PC-3 (cell line): Measurements from ENCODE around the gene KATNBL1. TPM values are rescaled to one million over a fixed set of nuclear protein-coding genes. Genes with fewer than 3 reads are reported as not detected.

Source experiments
- ATAC-seq: fragments of 200-7000 bp; cut with Tn5 transposase; 2 replicates; pipeline ENCODE4 v1.9.1; 2020; ENCODE audit warnings: mild to moderate bottlenecking, moderate library complexity
- BruUV-seq: library from RNA; stranded (reverse); fragments of 400-500 nt; replicated peaks from 2 replicates; lab custom pipeline; 2021; lab: Mats Ljungman, UMichigan
- CTCF ChIA-PET: fragments of 300-600 bp; sonication (Branson Sonifier 250); formaldehyde crosslinking; loops from one replicate; lab custom pipeline; 2022; ENCODE audit warnings: antibody characterized with exemption; lab: Charles Lee
- POLR2A ChIA-PET: fragments of 300-600 bp; sonication (Branson Sonifier 250); formaldehyde crosslinking; loops from one replicate; lab custom pipeline; 2022; ENCODE audit warnings: antibody characterized with exemption; ENCODE audit not compliant: unreplicated experiment; lab: Charles Lee
- DNase-seq: peaks from one replicate; pipeline ENCODE4 v3.0.0-alpha.2; 2015
- H2AFZ ChIP-seq: fragments of 300-600 bp; sonication (generic); 2 replicates; pipeline ENCODE4 v1.6.0; 2016; ENCODE audit warnings: antibody characterized with exemption, low read length
- H3F3A ChIP-seq: fragments of 300-600 bp; sonication (generic); one replicate; pipeline ENCODE4 v1.6.0; 2017; ENCODE audit warnings: antibody characterized with exemption, low read length, control low read depth, mild to moderate bottlenecking; ENCODE audit not compliant: unreplicated experiment
- H3K27ac ChIP-seq: fragments of 300-600 bp; sonication (generic); 2 replicates; pipeline ENCODE4 v1.5.1; 2016; ENCODE audit warnings: mild to moderate bottlenecking, low read length
- H3K27me3 ChIP-seq: fragments of 300-600 bp; sonication (generic); 2 replicates; pipeline ENCODE4 v1.6.1; 2016; ENCODE audit warnings: low read length, mixed read lengths
- H3K36me3 ChIP-seq: fragments of 300-600 bp; sonication (generic); 2 replicates; pipeline ENCODE4 v1.6.1; 2016; ENCODE audit warnings: low read depth, mixed run types, low read length, mixed read lengths
- H3K4me1 ChIP-seq: fragments of 300-600 bp; sonication (generic); 2 replicates; pipeline ENCODE4 v1.5.1; 2016; ENCODE audit warnings: low read length; ENCODE audit not compliant: insufficient read depth
- H3K4me2 ChIP-seq: fragments of 300-600 bp; sonication (generic); 2 replicates; pipeline ENCODE4 v1.6.0; 2016; ENCODE audit warnings: low read length
- H3K4me3 ChIP-seq: fragments of 300-600 bp; sonication (generic); 2 replicates; pipeline ENCODE4 v1.5.1; 2016; ENCODE audit warnings: mild to moderate bottlenecking, low read length, mixed read lengths
- H3K79me2 ChIP-seq: fragments of 300-600 bp; sonication (generic); 2 replicates; pipeline ENCODE4 v1.6.1; 2017; ENCODE audit warnings: low read length, mixed read lengths
- H3K9ac ChIP-seq: fragments of 300-600 bp; sonication (generic); 2 replicates; pipeline ENCODE4 v1.6.0; 2016; ENCODE audit warnings: mild to moderate bottlenecking, low read length
- H3K9me2 ChIP-seq: fragments of 300-600 bp; sonication (generic); replicated peaks from 2 replicates; pipeline ENCODE4 v1.6.1; 2016; ENCODE audit warnings: mixed run types, low read length, mixed read lengths
- H3K9me3 ChIP-seq: fragments of 300-600 bp; sonication (generic); 2 replicates; pipeline ENCODE4 v1.6.1; 2016; ENCODE audit warnings: low read length, mixed read lengths
- H4K20me1 ChIP-seq: fragments of 300-600 bp; sonication (generic); 2 replicates; pipeline ENCODE4 v1.6.1; 2016; ENCODE audit warnings: low read length, mixed read lengths
- CTCF ChIP-seq: fragments of 300-600 bp; sonication (generic); conservative IDR thresholded peaks from 2 replicates; pipeline ENCODE4 v1.5.1; 2017; ENCODE audit warnings: antibody characterized with exemption, low read depth, mild to moderate bottlenecking, low read length
- EZH2 ChIP-seq: fragments of 300-600 bp; sonication (generic); IDR thresholded peaks from one replicate; pipeline ENCODE4 v1.6.1; 2017; ENCODE audit warnings: antibody characterized with exemption, mild to moderate bottlenecking, low read length; ENCODE audit not compliant: unreplicated experiment
- EZH2phosphoT487 ChIP-seq: fragments of 300-600 bp; sonication (generic); IDR thresholded peaks from 2 replicates; pipeline ENCODE4 v1.6.1; 2018; ENCODE audit warnings: mild to moderate bottlenecking, antibody characterized with exemption, low read length, borderline replicate concordance
- intact Hi-C: fragments of 100-400 bp; cut with micrococcal nuclease; formaldehyde crosslinking; loops from 2 replicates; pipeline ENCODE4 v1.9.0; 2023
- total RNA-seq: library from RNA; depleted of rRNA; stranded (reverse); fragments of >200 nt; gene quantifications from 2 replicates; pipeline ENCODE4 v1.2.3, GENCODE V29; 2014

The KATNBL1 gene
- total RNA-seq, 1 experiment from 2014 or later, result 57.6 TPM

DNA sequence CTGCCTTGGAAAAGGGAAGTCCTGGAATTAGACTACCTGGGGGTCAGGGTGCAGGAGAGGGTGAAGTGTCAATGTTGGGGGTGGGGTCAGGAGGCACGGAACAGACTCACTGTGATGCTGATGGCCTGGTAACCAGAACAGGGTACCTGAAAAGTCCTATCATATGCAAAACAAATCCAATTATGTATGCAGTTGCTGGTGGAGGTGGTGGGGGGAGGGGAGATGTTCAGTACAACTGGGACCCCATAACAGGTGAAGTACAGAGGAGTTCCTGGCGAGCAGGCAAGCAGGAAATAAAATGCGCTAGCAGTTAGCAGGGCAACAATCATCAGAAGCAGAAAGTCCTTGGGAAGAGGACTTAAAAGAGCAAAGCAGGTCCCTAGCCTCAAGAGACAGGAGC, 4.2 kb upstream of the KATNBL1 start:
- no peak overlapping the region for H3K9ac ChIP-seq
- no peak overlapping the region for H3K4me3 ChIP-seq
- H2AFZ ChIP-seq, result no peak overlapping the region
- intact Hi-C loops, result no loop called here
- H3K36me3 ChIP-seq, result no peaks in the 10 kb centered on the region
- no peak overlapping the region for H3K4me2 ChIP-seq
- peaks cover 12% of the 10 kb centered on the region for H3F3A ChIP-seq
- DNase-seq (no peak), ATAC-seq (no peak)
- ChIA-PET CTCF (no interaction called here), POLR2A (no interaction called here)
- H3K27ac ChIP-seq, result peak overlapping the region; percentile 4
- no peaks in the 10 kb centered on the region for H3K9me3 ChIP-seq
- BruUV-seq, result no TSS peak
- no peaks in the 10 kb centered on the region for H3K9me2 ChIP-seq
- H3K27me3 ChIP-seq, result no peaks in the 10 kb centered on the region
- TF ChIP-seq EZH2, result no peak
- no peak for TF ChIP-seq EZH2phosphoT487
- no peak for TF ChIP-seq CTCF
- peaks cover 3% of the 10 kb centered on the region for H4K20me1 ChIP-seq
- H3K79me2 ChIP-seq, result peaks cover 4% of the 10 kb centered on the region
- H3K4me1 ChIP-seq, result peaks cover 28% of the 10 kb centered on the region

GRCh38 chr15:34213690-34214089, 3.8 kb upstream of the KATNBL1 start:
- no peaks in the 10 kb centered on the region for H3K9me2 ChIP-seq
- peaks cover 8% of the 10 kb centered on the region for H4K20me1 ChIP-seq
- peaks cover 12% of the 10 kb centered on the region for H3F3A ChIP-seq
- no peak overlapping the region for H3K9ac ChIP-seq
- H3K4me3 ChIP-seq, result no peak overlapping the region
- ChIA-PET POLR2A (interaction anchor here (0.6 kb wide), 1 partner anchor 254 kb away, joined by 3 read pairs; no protein-coding TSS in a partner anchor), CTCF (no interaction called here)
- no peak overlapping the region for H2AFZ ChIP-seq
- peaks cover 9% of the 10 kb centered on the region for H3K79me2 ChIP-seq
- H3K36me3 ChIP-seq, result no peaks in the 10 kb centered on the region
- H3K27ac ChIP-seq, result peak overlapping the region; percentile 4
- H3K27me3 ChIP-seq, result no peaks in the 10 kb centered on the region
- peaks cover 28% of the 10 kb centered on the region for H3K4me1 ChIP-seq
- no TSS peak for BruUV-seq
- no peaks in the 10 kb centered on the region for H3K9me3 ChIP-seq
- DNase-seq (no peak), ATAC-seq (no peak)
- TF ChIP-seq CTCF (peak; percentile 40; the same call in 1 of the 2 replicates), EZH2 (no peak), EZH2phosphoT487 (no peak)
- intact Hi-C loops, result no loop called here
- no peak overlapping the region for H3K4me2 ChIP-seq

DNA sequence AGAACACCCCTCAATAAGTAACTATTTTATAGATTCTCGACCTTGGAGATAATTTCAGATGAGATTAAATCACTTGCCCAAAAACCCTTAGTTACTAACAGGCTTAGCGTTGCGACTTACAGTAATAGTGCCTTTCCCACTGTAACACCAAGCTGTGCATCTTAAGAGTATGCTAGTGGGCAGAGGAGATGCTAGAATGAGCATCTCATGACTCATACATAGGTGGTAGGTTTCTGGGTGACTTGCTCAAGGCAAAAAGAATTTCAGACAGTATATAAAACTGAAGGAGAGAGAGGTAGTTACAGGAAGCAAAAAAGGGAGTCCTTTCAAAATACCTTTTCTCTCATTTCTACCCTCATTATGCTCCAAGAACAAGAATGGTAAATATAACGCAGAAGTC, 3.9 kb downstream of the KATNBL1 start:
- peak overlapping the region; percentile 29; the same call in 1 of the 2 replicates for H3K4me2 ChIP-seq
- H3K9ac ChIP-seq, result no peak overlapping the region
- DNase-seq, result peak; percentile 71
- peak; percentile 15; the same call in 1 of the 2 replicates for ATAC-seq
- H2AFZ ChIP-seq, result no peak overlapping the region
- intact Hi-C loops, result no loop called here
- H3K4me3 ChIP-seq, result no peak overlapping the region
- H3F3A ChIP-seq, result no peaks in the 10 kb centered on the region
- ChIA-PET POLR2A (no interaction called here), CTCF (no interaction called here)
- peaks cover 20% of the 10 kb centered on the region for H3K4me1 ChIP-seq
- no peak for TF ChIP-seq EZH2phosphoT487
- no peak for TF ChIP-seq CTCF
- TF ChIP-seq EZH2, result no peak
- BruUV-seq, result no TSS peak
- no peaks in the 10 kb centered on the region for H3K9me3 ChIP-seq
- H3K27ac ChIP-seq, result peak overlapping the region; percentile 16; the same call in 1 of the 2 replicates
- H3K27me3 ChIP-seq, result no peaks in the 10 kb centered on the region
- peaks cover 23% of the 10 kb centered on the region for H3K36me3 ChIP-seq
- H4K20me1 ChIP-seq, result peaks cover 37% of the 10 kb centered on the region
- peaks cover 86% of the 10 kb centered on the region for H3K79me2 ChIP-seq
- no peaks in the 10 kb centered on the region for H3K9me2 ChIP-seq
